ENCODE data around the gene UGT1A1.

The UGT1A1 gene

DNA sequence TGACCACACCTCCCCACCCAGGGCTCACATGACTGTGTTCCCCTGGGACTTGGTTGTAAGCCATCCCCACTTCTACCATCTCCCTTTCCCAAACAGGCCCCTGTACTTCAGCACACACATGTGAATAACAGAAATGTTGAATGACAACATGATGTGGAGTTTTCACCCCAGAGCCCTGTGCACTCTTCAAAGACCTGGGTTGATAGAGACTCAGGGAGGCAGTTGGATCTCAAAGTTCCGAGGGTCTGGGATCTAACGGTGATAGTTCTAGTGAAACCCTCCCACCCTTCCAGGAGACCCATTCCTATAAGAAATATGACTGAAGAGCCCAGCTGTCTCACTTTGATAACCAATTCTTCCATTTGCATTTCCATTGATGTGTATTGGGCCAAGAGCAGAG is 18.0 kb downstream of the UGT1A1 start, which contains the start of gene MROH2A:
TSS of gene MROH2A (plus strand) at position 301 of the 400 bp plus-strand sequence. CDS start 1,029 bp downstream, outside the sequence.
- no peak for DNase-seq
- TF ChIP-seq, protein P1, sequence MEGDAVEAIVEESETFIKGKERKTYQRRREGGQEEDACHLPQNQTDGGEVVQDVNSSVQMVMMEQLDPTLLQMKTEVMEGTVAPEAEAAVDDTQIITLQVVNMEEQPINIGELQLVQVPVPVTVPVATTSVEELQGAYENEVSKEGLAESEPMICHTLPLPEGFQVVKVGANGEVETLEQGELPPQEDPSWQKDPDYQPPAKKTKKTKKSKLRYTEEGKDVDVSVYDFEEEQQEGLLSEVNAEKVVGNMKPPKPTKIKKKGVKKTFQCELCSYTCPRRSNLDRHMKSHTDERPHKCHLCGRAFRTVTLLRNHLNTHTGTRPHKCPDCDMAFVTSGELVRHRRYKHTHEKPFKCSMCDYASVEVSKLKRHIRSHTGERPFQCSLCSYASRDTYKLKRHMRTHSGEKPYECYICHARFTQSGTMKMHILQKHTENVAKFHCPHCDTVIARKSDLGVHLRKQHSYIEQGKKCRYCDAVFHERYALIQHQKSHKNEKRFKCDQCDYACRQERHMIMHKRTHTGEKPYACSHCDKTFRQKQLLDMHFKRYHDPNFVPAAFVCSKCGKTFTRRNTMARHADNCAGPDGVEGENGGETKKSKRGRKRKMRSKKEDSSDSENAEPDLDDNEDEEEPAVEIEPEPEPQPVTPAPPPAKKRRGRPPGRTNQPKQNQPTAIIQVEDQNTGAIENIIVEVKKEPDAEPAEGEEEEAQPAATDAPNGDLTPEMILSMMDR (IDR thresholded peaks at IDR 0.05; ENCODE audit: low read depth, low read length), result no peak
- Histone ChIP-seq H3K4me3 (ENCODE audit: low read depth, low read length) (no peak within 1 kb of the TSS), H3K4me1 (no peaks in the 10 kb centered on the region), H3K9me3 (no peaks in the 10 kb centered on the region), H3K27me3 (no peaks in the 10 kb centered on the region; the same call in 1 of the 2 replicates), H3K36me3 (no peaks in the 10 kb centered on the region)

DNA sequence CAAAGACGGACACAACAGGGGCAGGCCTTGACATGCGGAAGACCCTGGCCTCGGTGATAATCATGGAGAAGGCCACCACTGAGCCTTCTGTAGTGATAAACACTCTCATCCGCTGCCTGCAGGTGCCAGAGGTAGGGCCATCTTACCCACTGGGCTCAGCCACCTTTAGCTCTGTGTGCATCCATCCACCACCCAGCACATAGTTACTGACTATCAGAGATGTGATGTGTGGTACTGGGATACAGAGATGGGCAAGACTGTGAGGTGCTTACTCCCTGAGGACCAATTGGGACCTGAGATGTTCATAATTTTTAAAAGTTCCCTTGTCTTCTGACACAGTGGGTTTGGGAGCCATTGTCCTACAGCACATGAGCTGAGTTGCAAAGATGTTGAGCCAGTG is 19.7 kb downstream of the UGT1A1 start:
- TF ChIP-seq, protein P1 (IDR thresholded peaks at IDR 0.05; ENCODE audit: low read depth, low read length), result no peak
- H3K9me3 ChIP-seq, result no peaks in the 10 kb centered on the region
- no peak for DNase-seq
- H3K36me3 ChIP-seq, result no peaks in the 10 kb centered on the region
- H3K4me1 ChIP-seq, result no peaks in the 10 kb centered on the region
- no peaks in the 10 kb centered on the region; the same call in 1 of the 2 replicates for H3K27me3 ChIP-seq
- H3K4me3 ChIP-seq (ENCODE audit: low read depth, low read length), result no peak overlapping the region

DNA sequence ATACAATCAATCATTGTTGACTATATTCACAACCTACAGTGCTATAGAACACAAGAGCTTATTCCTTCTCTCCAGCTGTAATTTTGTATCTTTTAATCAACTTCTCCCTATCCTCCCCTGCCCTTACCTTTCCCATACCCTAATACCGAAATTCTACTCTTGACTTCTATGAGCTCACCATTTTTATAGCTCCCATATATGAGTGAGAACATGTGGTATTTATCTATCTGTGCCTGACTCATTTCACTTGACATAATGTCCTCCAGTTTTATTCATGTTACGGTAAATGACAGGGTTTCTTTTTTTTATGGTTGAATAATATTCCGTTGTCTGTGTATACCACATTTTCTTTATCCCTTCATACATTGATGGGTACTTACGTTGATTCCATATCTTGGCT is 20.7 kb downstream of the UGT1A1 start:
- Histone ChIP-seq H3K4me1 (no peaks in the 10 kb centered on the region), H3K36me3 (no peaks in the 10 kb centered on the region), H3K4me3 (ENCODE audit: low read depth, low read length) (no peak overlapping the region), H3K9me3 (no peaks in the 10 kb centered on the region), H3K27me3 (no peaks in the 10 kb centered on the region; the same call in 1 of the 2 replicates)
- DNase-seq, result no peak
- TF ChIP-seq, protein P1 (IDR thresholded peaks at IDR 0.05; ENCODE audit: low read depth, low read length), result no peak

DNA sequence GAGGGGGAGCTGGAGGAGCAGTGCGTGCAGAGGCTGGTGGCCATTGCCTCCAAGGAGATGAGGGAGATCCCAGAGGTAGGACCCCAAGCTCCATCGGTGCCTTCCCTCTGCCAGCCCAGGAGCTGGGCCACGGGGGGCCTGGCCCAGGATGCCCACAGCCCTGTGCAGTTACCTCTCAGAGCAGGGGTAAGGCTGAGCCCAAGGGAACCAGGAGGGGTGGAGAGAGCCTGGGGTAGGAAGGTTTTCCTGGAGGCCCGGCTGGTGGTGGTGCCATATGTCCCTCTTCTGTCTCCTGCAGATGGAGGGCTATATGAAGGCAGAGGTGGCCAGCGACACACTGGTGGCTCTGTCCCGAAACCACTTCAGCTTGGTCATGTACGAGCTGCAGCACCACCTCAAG is 29.5 kb downstream of the UGT1A1 start:
- no peaks in the 10 kb centered on the region for H3K27me3 ChIP-seq
- no peaks in the 10 kb centered on the region for H3K4me1 ChIP-seq
- TF ChIP-seq, protein P1 (IDR thresholded peaks at IDR 0.05; ENCODE audit: low read depth, low read length), result no peak
- no peaks in the 10 kb centered on the region for H3K36me3 ChIP-seq
- no peak overlapping the region for H3K4me3 ChIP-seq (ENCODE audit: low read depth, low read length)
- no peak for DNase-seq
- H3K9me3 ChIP-seq, result no peaks in the 10 kb centered on the region

DNA sequence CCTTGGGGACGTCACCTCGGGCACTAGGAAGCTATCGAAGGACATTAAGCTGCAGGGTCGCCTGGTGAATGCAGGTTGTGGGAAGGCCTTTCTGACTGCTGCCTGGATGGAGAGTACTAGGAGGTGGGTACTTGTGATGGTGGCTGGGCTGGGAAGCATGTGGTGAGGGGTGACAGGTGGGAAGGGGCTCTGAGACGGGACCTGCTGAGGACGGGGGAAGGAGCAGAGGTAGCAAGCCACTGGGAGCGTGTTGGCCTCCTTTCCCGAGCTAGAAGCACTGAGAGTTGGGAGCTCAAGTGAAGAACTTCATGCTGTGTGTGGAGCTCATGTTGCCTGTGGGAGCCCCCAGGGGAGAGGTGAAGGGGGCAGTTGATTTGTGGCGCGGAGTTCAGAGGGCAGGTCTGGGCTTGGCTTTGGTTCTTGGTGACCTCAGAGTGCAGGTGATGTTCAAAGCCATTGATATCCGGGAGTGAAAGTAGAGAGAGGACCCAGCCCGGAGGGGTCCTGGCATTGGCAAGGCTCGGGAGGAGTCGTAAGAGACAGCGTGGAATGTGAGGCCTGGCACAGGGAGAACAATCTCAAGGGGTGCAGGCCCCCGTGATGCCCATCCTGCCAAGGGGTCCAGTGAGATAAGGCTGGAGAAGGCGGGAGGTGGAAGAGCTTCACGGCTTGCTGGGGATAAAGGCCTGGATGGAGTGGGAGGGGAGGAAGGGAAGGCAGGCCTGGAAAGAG is 31.2 kb downstream of the UGT1A1 start:
- Histone ChIP-seq H3K4me3 (ENCODE audit: low read depth, low read length) (no peak overlapping the region), H3K4me1 (no peaks in the 10 kb centered on the region), H3K9me3 (no peaks in the 10 kb centered on the region), H3K36me3 (no peaks in the 10 kb centered on the region), H3K27me3 (no peaks in the 10 kb centered on the region)
- no peak for DNase-seq
- TF ChIP-seq, protein P1 (IDR thresholded peaks at IDR 0.05; ENCODE audit: low read depth, low read length), result no peak

DNA sequence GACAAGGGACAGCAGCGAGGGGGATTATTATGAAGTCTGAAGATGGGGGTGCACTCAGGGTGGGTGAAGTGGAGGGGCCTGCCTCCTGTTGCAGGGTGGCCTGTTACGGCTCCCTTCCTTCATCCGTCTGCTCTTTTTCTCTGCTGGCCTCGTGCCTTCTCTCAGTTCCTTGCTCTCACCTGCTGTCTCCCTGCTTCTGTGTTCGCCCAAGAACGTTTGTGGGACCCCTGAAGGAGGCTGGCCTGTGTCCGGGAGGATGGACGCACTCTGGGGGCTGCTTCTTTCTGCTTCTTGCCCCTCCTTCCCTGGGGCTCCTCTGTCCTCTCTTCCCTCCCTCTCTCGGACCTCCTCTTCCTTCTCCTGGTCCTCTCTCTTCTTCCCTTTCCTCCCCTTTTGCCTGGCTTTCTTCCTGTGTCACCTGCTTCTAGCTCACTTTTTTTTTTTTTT is 31.8 kb downstream of the UGT1A1 start:
- Histone ChIP-seq H3K36me3 (no peaks in the 10 kb centered on the region), H3K4me3 (ENCODE audit: low read depth, low read length) (no peak overlapping the region), H3K27me3 (no peaks in the 10 kb centered on the region), H3K9me3 (no peaks in the 10 kb centered on the region), H3K4me1 (no peaks in the 10 kb centered on the region)
- no peak for DNase-seq
- TF ChIP-seq, protein P1 (IDR thresholded peaks at IDR 0.05; ENCODE audit: low read depth, low read length), result no peak

Measured in BE2C (cell line).